GM12873 (cell line): ENCODE measurements around the gene ASRGL1.
A peak's percentile ranks its signal among the peaks of the same experiment; 100 is the strongest.

Source experiments
- TF ChIP-seq, protein P1 (sequence below): IDR thresholded peaks from 2 replicates; pipeline ENCODE4 v1.5.1; 2012; ENCODE audit warnings: low read depth, mild to moderate bottlenecking, moderate library complexity, low read length, control low read depth; ENCODE audit not compliant: insufficient read depth; ENCODE audit errors: missing control alignments

The ASRGL1 gene

GRCh38 chr11:62372871-62373270, 35.6 kb downstream of the ASRGL1 start:
- TF ChIP-seq, protein P1, sequence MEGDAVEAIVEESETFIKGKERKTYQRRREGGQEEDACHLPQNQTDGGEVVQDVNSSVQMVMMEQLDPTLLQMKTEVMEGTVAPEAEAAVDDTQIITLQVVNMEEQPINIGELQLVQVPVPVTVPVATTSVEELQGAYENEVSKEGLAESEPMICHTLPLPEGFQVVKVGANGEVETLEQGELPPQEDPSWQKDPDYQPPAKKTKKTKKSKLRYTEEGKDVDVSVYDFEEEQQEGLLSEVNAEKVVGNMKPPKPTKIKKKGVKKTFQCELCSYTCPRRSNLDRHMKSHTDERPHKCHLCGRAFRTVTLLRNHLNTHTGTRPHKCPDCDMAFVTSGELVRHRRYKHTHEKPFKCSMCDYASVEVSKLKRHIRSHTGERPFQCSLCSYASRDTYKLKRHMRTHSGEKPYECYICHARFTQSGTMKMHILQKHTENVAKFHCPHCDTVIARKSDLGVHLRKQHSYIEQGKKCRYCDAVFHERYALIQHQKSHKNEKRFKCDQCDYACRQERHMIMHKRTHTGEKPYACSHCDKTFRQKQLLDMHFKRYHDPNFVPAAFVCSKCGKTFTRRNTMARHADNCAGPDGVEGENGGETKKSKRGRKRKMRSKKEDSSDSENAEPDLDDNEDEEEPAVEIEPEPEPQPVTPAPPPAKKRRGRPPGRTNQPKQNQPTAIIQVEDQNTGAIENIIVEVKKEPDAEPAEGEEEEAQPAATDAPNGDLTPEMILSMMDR: no peak

DNA sequence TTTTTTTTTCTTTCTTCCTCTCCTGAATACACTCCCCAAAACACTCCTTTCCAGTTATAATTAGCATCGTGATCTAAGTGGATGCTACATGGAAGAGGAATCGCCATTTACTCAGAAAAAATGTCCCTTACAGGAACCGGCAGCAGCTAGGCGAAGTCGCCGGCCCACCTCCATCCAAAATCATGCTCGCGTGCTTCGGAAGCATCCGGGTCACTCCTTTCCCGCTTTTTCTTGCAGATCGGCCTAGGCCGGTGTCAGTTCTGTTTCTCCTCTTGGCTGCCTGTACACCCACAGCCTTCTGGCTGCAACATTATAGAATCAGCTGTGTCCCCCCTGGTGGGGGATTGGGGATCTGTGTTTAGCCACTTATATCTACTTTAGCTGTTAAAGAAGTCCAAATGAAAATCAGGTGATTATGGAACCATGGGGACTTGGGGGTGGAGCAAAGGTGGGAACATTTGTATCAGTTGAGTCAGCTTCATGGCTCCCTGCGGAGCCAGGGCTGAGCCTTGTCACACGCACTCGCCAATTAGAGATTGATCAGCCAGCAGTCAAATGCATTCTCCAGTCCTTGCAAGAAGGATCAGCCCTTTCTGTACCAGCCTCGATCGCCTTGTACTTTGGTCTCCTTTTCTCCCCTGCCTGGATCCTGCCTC, 36.3 kb downstream of the ASRGL1 start:
- TF ChIP-seq, protein P1: no peak

DNA sequence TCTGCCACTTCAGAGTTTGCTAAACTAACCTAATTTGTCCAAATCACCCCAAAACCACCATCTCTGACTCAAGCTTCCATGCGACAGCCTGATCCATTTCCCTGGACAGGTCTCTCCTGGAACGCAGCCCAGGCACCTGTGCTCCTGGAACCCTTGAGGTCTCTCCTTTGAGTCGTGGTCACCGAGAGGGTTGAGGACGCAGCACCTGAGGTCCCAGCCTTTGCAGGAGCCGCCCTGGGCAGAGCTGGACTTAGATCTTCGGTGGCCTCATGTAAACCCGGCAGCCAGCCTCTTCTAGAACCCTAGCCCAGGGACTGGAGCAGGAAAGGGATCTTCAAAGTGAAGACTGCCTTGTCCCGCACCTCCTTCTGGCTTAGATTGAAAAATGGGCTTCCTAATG, 37.6 kb downstream of the ASRGL1 start:
- TF ChIP-seq, protein P1: no peak

GRCh38 chr11:62378459-62379063, 41.3 kb downstream of the ASRGL1 start:
- TF ChIP-seq, protein P1: peak; percentile 39

- TF ChIP-seq, protein P1: peak; percentile 71
These were observed 43.6 kb downstream of the ASRGL1 start for GRCh38 chr11:62380821-62381245.

DNA sequence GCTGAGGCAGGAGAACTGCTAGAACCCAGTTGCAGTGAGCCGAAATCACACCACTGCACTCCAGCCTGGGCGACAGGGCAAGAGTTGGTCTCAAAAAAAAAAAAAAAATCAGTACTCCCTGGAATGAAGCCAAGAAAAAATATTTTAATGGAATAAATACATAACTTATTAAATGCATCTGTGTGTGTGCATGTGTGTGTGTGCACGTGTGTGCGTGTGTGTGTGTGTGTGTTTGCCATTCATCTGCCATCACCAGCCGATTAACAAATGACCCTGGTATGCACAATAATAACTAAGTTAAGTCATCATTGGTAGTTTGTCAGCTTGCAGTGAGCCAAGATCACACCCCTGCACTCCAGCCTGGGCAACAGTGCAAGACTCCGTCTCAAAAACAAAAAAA, 46.6 kb downstream of the ASRGL1 start:
- TF ChIP-seq, protein P1: no peak

DNA sequence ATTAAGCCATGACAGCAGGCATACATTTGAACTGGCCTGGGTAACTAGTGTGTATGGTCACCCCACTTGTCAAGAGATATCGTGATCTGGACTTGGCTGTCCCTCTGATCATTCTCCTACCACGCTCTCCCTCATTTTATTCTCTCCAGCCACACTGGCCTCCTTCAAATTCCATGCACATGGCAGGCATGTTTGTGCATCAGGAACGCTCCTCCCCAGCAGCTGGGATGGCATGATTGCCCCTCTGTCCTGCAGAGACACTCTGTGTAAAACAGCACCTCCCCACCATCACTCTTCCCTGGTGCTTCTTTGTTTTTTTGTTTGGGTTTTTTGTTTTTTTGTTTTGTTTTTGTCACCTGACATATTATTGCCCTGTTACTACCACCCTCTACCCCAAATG, 50.1 kb downstream of the ASRGL1 start:
- TF ChIP-seq, protein P1: no peak
